ENCODE data around the gene ABI1. TPM values are rescaled to one million over a fixed set of nuclear protein-coding genes. Genes with fewer than 3 reads are reported as not detected.

ABI1 gene
- total and polyA plus RNA-seq, 2 of the 13 experiments (the other 11 are each of a cell fraction or from before 2014, with no cell fraction given), result 20.9 to 22.9 TPM

DNA sequence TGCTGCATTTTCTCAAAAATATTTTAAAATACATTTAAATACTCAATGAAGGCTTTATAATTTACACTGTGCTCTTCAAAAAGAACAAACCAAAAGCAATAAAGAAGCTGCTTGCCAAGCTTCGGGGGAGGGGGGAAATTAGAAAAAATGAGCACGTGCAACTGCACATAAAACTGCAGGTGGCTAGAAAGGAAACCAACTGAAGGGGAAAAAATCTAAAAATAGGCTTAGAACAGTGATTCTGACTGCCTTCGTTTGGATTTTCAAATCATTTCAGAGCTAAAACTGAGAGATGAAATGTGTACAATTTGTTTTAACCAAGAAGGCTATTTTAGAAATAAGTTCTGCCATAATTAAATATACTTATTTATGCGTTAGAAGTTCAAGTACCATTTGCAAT lies 61.4 kb downstream of the ABI1 start:
- intact Hi-C loops (cut with micrococcal nuclease; ENCODE audit: unreplicated experiment) (no loop called here), in situ Hi-C loops (cut with HindIII; ENCODE audit: extremely low pct_ligation_motif_present, low pct_unique_long_range_greater_than_20kb) (no loop called here)
- no peak for FAIRE-seq
- CTCF ChIA-PET (ENCODE audit: low intra/inter-chr PET ratio, low total read pairs), result no interaction called here
- H3K79me2 ChIP-seq (ENCODE audit: insufficient read depth, low read length), result peaks cover 40% of the 10 kb centered on the region
- no peak overlapping the region for H2AFZ ChIP-seq (ENCODE audit: low read length)
- POLR2A ChIA-PET, result no interaction called here
- TF ChIP-seq, protein P1, sequence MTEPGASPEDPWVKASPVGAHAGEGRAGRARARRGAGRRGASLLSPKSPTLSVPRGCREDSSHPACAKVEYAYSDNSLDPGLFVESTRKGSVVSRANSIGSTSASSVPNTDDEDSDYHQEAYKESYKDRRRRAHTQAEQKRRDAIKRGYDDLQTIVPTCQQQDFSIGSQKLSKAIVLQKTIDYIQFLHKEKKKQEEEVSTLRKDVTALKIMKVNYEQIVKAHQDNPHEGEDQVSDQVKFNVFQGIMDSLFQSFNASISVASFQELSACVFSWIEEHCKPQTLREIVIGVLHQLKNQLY (CRISPR knock-in tag; IDR thresholded peaks at IDR 0.05), result no peak
- no peak for TF ChIP-seq ZNF772 (CRISPR knock-in tag; IDR thresholded peaks at IDR 0.05)
- TF ChIP-seq, protein P2, sequence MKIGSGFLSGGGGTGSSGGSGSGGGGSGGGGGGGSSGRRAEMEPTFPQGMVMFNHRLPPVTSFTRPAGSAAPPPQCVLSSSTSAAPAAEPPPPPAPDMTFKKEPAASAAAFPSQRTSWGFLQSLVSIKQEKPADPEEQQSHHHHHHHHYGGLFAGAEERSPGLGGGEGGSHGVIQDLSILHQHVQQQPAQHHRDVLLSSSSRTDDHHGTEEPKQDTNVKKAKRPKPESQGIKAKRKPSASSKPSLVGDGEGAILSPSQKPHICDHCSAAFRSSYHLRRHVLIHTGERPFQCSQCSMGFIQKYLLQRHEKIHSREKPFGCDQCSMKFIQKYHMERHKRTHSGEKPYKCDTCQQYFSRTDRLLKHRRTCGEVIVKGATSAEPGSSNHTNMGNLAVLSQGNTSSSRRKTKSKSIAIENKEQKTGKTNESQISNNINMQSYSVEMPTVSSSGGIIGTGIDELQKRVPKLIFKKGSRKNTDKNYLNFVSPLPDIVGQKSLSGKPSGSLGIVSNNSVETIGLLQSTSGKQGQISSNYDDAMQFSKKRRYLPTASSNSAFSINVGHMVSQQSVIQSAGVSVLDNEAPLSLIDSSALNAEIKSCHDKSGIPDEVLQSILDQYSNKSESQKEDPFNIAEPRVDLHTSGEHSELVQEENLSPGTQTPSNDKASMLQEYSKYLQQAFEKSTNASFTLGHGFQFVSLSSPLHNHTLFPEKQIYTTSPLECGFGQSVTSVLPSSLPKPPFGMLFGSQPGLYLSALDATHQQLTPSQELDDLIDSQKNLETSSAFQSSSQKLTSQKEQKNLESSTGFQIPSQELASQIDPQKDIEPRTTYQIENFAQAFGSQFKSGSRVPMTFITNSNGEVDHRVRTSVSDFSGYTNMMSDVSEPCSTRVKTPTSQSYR (CRISPR knock-in tag; IDR thresholded peaks at IDR 0.05; ENCODE audit: borderline replicate concordance), result 0 out of 2 replicates have a peak, but pooled peaks have one; percentile 17
- BruUV-seq (replicated peaks), result no TSS peak
- H3K27me3 ChIP-seq (ENCODE audit: control insufficient read depth in 1 of 2, insufficient read depth in 2 of 2, low read length in 2 of 2), result no peaks in the 10 kb centered on the region
- ATAC-seq, result no peak
- H3K9me3 ChIP-seq (ENCODE audit: low read length), result peaks cover 9% of the 10 kb centered on the region; the same call in 1 of the 2 replicates
- H3K9ac ChIP-seq (ENCODE audit: insufficient read depth, low read depth, low read length), result no peak overlapping the region
- no peak overlapping the region for H3K27ac ChIP-seq (ENCODE audit: extremely low read length, insufficient read depth, low read length)
- DNase-seq (ENCODE audit: low spot score), result no peak
- 90% methylated on average over 4 of the region's 4 CpGs for WGBS (ENCODE audit: low lambda C conversion rate)
- no peak overlapping the region for H3K4me2 ChIP-seq (ENCODE audit: low read depth, low read length)
- peaks cover 13% of the 10 kb centered on the region for H3K4me1 ChIP-seq (ENCODE audit: insufficient read depth, low read length)
- H4K20me1 ChIP-seq (ENCODE audit: insufficient read depth, low read length), result 0 out of 2 replicates have a peak, but pooled peaks cover 2% of the 10 kb centered on the region
- no peaks in the 10 kb centered on the region for H3K36me3 ChIP-seq (replicated peaks in 1 of 2; ENCODE audit: control insufficient read depth in 1 of 2, insufficient read depth in 2 of 2, low read length in 2 of 2)
- no peak overlapping the region for H3K4me3 ChIP-seq (replicated peaks in 1 of 3; ENCODE audit: insufficient read depth in 1 of 3, low read depth in 2 of 3, low read length in 3 of 3)

DNA sequence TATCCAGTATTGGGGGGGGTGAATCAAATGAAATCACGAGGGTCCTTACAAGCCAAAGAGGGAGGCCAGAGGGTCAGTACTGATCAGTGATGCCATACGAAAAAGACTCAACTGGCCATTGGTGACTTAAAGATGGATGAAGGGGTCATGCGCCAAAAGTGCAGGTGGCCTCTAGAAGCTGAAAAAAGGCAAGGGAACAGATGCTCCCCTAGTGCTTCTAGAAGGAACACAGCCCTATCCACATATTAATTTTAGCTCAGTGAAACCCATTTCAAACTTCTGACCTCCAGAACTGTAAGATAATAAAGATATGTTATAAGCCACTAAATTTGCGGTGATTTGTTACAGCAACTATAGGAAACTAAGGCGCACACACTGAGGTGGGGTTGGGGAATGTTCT lies 62.5 kb downstream of the ABI1 start:
- DNase-seq (ENCODE audit: low spot score) (no peak), FAIRE-seq (no peak), ATAC-seq (no peak)
- no peaks in the 10 kb centered on the region for H3K36me3 ChIP-seq (replicated peaks in 1 of 2; ENCODE audit: control insufficient read depth in 1 of 2, insufficient read depth in 2 of 2, low read length in 2 of 2)
- H3K27me3 ChIP-seq (ENCODE audit: control insufficient read depth in 1 of 2, insufficient read depth in 2 of 2, low read length in 2 of 2), result no peaks in the 10 kb centered on the region
- peaks cover 37% of the 10 kb centered on the region for H3K79me2 ChIP-seq (ENCODE audit: insufficient read depth, low read length)
- BruUV-seq (replicated peaks), result no TSS peak
- H3K4me2 ChIP-seq (ENCODE audit: low read depth, low read length), result no peak overlapping the region
- peaks cover 9% of the 10 kb centered on the region; the same call in 1 of the 2 replicates for H3K9me3 ChIP-seq (ENCODE audit: low read length)
- H4K20me1 ChIP-seq (ENCODE audit: insufficient read depth, low read length), result 0 out of 2 replicates have a peak, but pooled peaks cover 2% of the 10 kb centered on the region
- in situ Hi-C loops (cut with HindIII; ENCODE audit: extremely low pct_ligation_motif_present, low pct_unique_long_range_greater_than_20kb) (no loop called here), intact Hi-C loops (cut with micrococcal nuclease; ENCODE audit: unreplicated experiment) (no loop called here)
- ChIA-PET POLR2A (no interaction called here), CTCF (ENCODE audit: low intra/inter-chr PET ratio, low total read pairs) (no interaction called here)
- peaks cover 10% of the 10 kb centered on the region for H3K4me1 ChIP-seq (ENCODE audit: insufficient read depth, low read length)
- TF ChIP-seq ZNF788 (CRISPR knock-in tag; IDR thresholded peaks at IDR 0.05; ENCODE audit: borderline replicate concordance) (no peak), ZNF343 (CRISPR knock-in tag; IDR thresholded peaks at IDR 0.05) (no peak), ATAD3A (CRISPR knock-in tag; IDR thresholded peaks at IDR 0.05) (no peak)
- no peak overlapping the region for H3K9ac ChIP-seq (ENCODE audit: insufficient read depth, low read depth, low read length)
- H3K27ac ChIP-seq (ENCODE audit: extremely low read length, insufficient read depth, low read length), result no peak overlapping the region
- no peak overlapping the region for H3K4me3 ChIP-seq (replicated peaks in 1 of 3; ENCODE audit: insufficient read depth in 1 of 3, low read depth in 2 of 3, low read length in 3 of 3)
- H2AFZ ChIP-seq (ENCODE audit: low read length), result no peak overlapping the region
- 88% methylated on average over 5 of the region's 5 CpGs for WGBS (ENCODE audit: low lambda C conversion rate)
